Femur (tissue), 1 donor: ENCODE results near the gene PBX4.

ENCODE experiments used
- DNase-seq: peaks from one replicate; pipeline ENCODE4 v3.0.0-alpha.2; 2017

Gene PBX4

GRCh38 chr19:19538061-19538784 is 80.3 kb downstream of the PBX4 start, which contains the start of gene CILP2:
CILP2 (plus strand) TSS chr19:19538265; CDS start chr19:19538350, 85 bp downstream.
- peak; percentile 80 for DNase-seq

DNA sequence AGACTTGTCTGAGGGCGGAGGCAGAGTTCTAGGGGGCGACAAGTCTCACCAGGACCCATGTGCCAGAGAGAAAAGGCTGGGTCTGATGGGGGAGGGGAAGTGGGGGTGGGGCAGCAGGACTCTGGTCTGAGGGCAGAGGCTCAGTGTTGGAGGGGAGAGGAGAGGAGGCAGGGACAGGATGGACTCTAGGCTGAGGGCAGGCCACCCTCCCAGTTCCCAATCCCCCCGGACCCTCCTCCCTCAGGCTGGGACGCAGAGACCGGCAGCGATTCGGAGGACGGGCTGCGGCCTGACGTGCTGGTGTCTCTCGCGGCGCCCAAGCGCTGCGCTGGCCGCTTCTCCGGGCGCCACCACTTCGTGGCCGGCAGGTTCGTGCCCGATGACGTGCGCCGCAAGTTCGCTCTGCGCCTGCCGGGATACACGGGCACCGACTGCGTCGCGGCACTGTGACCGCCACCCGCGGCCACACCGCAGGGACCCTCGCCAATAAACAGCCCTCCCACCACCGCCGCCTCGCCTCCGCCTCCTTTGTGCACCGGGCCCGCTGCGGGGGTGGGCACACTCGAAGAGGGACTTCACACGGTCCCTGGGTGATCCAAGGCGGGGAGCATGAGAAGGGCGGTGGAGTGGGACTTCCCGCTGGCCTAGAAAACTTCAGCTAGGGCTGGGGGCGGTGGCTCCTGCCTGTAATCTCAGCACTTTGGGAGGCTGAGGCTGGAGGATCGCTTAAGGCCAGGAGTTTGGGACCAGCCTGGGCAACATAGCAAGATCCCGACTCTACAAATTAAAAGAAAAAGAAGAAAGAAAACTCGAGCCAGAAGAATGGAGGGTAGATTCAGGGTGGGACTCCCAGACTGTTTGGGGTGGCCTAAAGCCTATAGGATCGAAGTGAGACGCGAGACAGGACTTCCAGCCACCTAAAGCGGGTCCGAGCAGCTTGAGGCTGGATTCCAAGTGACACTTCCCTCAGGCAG is 81.1 kb downstream of the PBX4 start:
- peak; percentile 40 for DNase-seq

DNA sequence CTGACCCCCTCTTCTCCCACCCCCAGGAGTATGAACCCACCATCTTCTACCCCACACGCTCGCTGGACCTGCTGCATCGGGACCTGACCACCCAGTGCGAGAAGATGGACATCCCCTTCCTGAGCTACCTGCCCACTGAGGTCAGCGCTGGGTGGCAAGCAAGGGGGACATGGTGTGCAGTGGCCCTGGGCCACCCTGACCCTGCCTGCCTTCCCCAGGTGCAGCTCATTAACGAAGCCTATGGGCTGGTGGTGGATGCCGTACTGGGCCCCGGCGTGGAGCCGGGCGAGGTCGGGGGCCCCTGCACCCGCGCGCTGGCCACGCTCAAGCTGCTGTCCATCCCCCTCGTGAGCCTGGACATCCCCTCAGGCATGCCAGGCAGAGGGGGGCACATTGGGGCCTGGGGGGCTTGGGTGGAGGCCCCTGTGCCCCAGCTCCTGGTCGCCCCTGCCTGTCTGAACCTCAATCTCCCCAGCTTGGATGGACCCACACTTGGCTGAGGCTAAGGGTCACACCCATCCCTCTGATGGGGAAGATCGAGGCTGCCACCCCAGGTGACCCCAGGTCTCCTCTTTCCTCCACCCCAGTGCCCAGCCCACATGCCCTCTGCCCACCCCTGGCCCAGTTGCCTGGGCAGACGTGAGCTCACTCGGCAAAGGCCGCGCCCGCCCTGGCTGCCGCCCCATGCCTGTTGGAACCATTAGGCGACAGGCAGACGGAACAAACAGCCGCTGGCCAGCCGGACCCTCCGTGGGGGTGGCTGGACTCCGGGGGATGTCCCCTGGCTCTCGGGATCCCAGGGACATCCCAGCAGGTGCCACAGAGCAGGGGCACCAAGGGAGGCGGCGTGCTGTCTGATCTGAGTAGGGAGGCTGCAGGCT is 82.9 kb downstream of the PBX4 start:
- DNase-seq: peak; percentile 35

GRCh38 chr19:19534556-19535265 is 83.8 kb downstream of the PBX4 start:
- DNase-seq: peak; percentile 38

DNA sequence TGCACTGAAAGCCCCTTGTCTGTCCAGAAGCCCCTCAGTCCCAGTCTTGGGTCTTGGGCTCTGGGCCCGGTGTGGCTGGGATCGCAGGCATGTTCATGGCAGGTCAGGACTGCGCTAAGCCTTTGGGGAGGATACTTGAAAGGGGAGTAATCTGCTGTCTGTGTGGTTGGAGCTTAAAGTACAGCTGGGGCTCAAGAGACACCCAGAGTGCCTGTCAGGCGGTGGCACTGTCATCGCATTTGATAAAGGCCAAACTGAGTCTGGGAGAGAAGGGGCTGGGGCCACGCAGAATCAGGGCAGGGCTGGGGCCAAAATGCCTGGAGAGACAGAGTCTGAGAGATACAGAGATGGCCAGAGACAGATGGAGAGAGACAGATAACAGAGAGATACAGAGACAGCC is 84.6 kb downstream of the PBX4 start:
- peak; percentile 40 for DNase-seq

GRCh38 chr19:19532806-19533701 is 85.4 kb downstream of the PBX4 start:
- DNase-seq: no peak

GRCh38 chr19:19531951-19532805 is 86.3 kb downstream of the PBX4 start:
- DNase-seq: peak; percentile 87

DNA sequence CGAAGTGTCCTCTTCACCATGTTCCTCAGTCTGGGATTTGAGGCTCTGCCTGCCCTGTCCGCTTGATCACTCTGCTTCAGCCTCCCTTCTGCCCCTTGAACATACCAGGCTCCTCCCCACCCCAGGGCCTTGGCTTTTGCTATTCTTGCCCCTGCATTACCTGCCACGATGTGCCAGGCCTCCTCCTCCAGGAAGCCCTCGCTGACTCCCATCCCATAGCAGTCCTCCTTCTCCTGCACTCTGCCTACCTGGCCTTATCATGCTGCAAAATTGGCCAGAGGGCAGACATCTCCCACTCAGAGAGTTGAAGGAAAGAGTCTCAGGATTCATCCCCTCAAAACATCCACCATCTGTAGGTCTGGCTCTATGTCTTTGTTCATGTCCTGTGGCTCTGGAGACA is 87.6 kb downstream of the PBX4 start:
- DNase-seq: no peak

GRCh38 chr19:19530423-19530804 is 88.1 kb downstream of the PBX4 start:
- no peak for DNase-seq

DNA sequence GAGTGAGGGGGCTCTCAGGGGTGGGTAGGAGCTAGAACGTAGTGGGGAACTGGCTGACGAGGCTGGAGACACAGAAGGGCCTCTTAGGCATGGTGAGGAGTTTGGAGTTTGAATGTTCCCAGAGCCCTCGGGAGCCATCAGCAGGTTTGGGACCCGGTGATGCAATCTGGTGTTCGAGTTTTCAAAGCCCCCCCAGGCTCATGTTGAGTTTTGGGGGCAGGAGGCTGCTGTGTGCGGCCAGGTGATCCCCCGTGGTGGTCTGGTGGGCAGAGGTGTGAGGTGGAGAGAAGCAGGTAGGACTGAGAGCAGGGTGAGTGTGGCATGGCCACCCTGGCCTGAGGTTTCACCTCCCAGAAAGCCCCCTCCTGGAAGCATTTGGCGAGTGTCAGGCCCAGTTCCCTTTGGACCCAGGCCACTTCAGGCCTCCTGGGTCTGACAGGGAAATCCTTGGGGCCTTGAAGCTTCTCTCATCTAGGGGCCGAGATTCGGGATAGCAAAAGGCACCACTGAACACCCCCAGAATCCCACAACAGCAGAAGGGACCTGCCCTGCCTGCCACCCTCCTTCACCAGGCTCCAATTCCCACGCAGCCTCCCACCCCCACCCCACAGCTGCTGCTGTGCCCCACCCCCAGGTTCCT is 88.6 kb downstream of the PBX4 start:
- no peak for DNase-seq

GRCh38 chr19:19528721-19529490 is 89.6 kb downstream of the PBX4 start, which contains the start of gene YJEFN3:
YJEFN3 (plus strand) TSS chr19:19528911; CDS start chr19:19528933, 22 bp downstream.
- peak; percentile 53 for DNase-seq

DNA sequence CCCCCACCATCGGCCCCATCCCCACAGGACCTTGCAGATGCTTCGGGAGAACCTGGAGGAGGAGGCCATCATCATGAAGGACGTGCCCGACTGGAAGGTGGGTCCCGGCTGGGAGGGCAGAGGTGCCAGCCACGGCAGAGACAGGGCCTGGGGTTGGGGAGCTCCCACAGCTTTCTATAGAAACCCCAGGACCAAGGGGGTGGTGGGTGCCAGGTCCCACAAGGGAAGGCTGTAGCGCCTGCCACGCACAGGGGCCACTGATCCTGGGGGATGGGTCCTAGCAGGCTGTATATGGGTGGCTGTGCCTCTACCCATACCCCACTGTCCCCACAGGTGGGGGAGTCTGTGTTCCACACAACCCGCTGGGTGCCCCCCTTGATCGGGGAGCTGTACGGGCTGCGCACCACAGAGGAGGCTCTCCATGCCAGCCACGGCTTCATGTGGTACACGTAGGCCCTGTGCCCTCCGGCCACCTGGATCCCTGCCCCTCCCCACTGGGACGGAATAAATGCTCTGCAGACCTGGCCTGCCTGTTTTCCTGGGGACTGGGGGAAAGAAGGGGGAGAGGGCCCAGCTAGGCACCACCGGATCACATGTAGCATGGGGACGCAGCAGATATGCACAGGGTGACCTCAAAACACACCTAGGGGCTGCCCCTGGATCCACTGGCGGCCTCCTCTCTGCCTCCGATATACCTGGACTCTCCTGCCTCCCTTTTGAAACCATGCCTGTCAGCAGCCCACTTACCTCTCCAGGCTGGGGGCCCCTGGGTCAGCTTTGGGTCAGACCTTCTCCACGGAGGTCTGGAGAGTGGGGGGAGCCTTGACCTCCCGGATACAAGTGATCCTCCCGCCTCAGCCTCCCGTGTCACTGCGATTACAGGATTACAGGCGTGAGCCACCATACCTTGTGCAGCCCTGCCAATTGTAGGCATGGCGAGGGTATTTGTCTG is 90.5 kb downstream of the PBX4 start:
- DNase-seq: no peak

GRCh38 chr19:19527371-19527656 is 91.2 kb downstream of the PBX4 start:
- no peak for DNase-seq

GRCh38 chr19:19526581-19527370 is 91.7 kb downstream of the PBX4 start:
- no peak for DNase-seq

- no peak for DNase-seq
Measured at GRCh38 chr19:19525611-19526380, 92.7 kb downstream of the PBX4 start.

DNA sequence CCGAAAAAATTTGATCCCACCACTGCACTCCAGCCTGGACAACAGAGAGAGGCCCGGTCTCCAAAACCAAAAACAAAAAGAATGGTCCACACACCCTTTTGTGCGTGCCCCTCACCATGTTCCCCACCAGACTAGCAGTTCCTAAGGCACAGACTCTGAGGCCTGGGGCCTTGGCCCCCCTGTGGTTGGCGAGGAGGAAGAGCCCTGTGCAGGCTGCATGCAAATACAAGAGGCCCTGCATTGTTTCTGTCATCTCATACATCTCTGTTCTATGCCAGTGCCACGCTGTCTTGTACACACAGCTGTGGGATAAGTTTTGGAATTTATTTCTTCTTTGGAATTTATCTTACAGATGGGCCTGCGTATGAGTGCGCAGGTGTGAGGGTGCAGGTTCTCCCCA is 94.4 kb downstream of the PBX4 start:
- DNase-seq: no peak
